HL-60 (cell line): ENCODE results near the gene PLPP3.

ENCODE experiments used
- DNase-seq, 2 experiments: peaks; one replicate each; pipeline ENCODE4 v3.0.0-alpha.2; 2010 to 2020; ENCODE audit warnings: low read depth in 1 of 2, low spot score in 1 of 2
- H3K27ac ChIP-seq: fragments of 250-450 bp; sonication (Bioruptor Pico); replicated peaks from 2 replicates; pipeline ENCODE4 v1.5.1; 2020; ENCODE audit warnings: mild to moderate bottlenecking, moderate library complexity
- H3K27me3 ChIP-seq: fragments of 250-450 bp; sonication (Bioruptor Pico); 2 replicates; pipeline ENCODE4 v1.5.1; 2021; ENCODE audit warnings: mild to moderate bottlenecking, moderate library complexity; ENCODE audit not compliant: insufficient read depth, poor library complexity, severe bottlenecking
- H3K4me3 ChIP-seq: replicated peaks from 2 replicates; pipeline ENCODE4 v1.5.1; 2011; ENCODE audit warnings: mild to moderate bottlenecking, control low read depth, low read length; ENCODE audit not compliant: insufficient read depth
- CTCF ChIP-seq: IDR thresholded peaks from one replicate; pipeline ENCODE4 v1.5.1; 2011; ENCODE audit warnings: low read length, control low read depth, inconsistent platforms; ENCODE audit not compliant: insufficient read depth
- GABPA ChIP-seq: IDR thresholded peaks from 2 replicates; pipeline ENCODE4 v1.6.1; 2012; ENCODE audit warnings: low read depth
- POLR2AphosphoS5 ChIP-seq: IDR thresholded peaks from 2 replicates; pipeline ENCODE4 v1.6.1; 2012; ENCODE audit warnings: low read depth
- REST ChIP-seq: IDR thresholded peaks from 2 replicates; pipeline ENCODE4 v1.6.1; 2012; ENCODE audit warnings: low read depth; ENCODE audit not compliant: insufficient replicate concordance
- SPI1 ChIP-seq: IDR thresholded peaks from 2 replicates; pipeline ENCODE4 v1.6.1; 2012; ENCODE audit warnings: low read depth, mild to moderate bottlenecking, borderline replicate concordance

Gene PLPP3

GRCh38 chr1:56571448-56571847, 7.9 kb downstream of the PLPP3 start:
- no peak overlapping the region for H3K27ac ChIP-seq
- no peak for DNase-seq
- H3K4me3 ChIP-seq: no peak overlapping the region
- TF ChIP-seq SPI1 (no peak), POLR2AphosphoS5 (no peak), REST (no peak), CTCF (no peak), GABPA (no peak)
- peaks cover 10% of the 10 kb centered on the region for H3K27me3 ChIP-seq

- Histone ChIP-seq H3K27ac (no peak overlapping the region), H3K4me3 (no peak overlapping the region), H3K27me3 (peaks cover 7% of the 10 kb centered on the region)
- TF ChIP-seq CTCF (no peak), GABPA (no peak), POLR2AphosphoS5 (no peak), SPI1 (no peak), REST (no peak)
- DNase-seq: no peak
These were observed 8.4 kb downstream of the PLPP3 start for GRCh38 chr1:56570924-56571372.

GRCh38 chr1:56569661-56570060, 9.7 kb downstream of the PLPP3 start:
- no peaks in the 10 kb centered on the region for H3K27me3 ChIP-seq
- no peak overlapping the region for H3K27ac ChIP-seq
- DNase-seq: no peak
- no peak overlapping the region for H3K4me3 ChIP-seq
- TF ChIP-seq POLR2AphosphoS5: no peak
- no peak for TF ChIP-seq GABPA
- no peak for TF ChIP-seq CTCF
- TF ChIP-seq SPI1: no peak
- TF ChIP-seq REST: no peak
